Subcutaneous adipose tissue (tissue), 4 donors: ENCODE measurements around the gene CCHCR1. TPM values are rescaled to one million over a fixed set of nuclear protein-coding genes. Genes with fewer than 3 reads are reported as not detected.

Experiments
- total RNA-seq, 4 donors: library from RNA; depleted of rRNA; stranded (reverse); fragments of >200 nt; gene quantifications; one replicate each; pipeline ENCODE4 v1.1.0, GENCODE V29; 2016
- TF ChIP-seq, protein P1 (sequence below): fragments of 450-650 bp; IDR thresholded peaks from one replicate; pipeline ENCODE4 v1.5.1; 2016; ENCODE audit warnings: low read depth, mild to moderate bottlenecking, control low read depth, antibody characterized with exemption, moderate library complexity

Gene CCHCR1
- total RNA-seq, 4 donors from 2014 or later = 2.4 to 26.2 (median 9.8) TPM

DNA sequence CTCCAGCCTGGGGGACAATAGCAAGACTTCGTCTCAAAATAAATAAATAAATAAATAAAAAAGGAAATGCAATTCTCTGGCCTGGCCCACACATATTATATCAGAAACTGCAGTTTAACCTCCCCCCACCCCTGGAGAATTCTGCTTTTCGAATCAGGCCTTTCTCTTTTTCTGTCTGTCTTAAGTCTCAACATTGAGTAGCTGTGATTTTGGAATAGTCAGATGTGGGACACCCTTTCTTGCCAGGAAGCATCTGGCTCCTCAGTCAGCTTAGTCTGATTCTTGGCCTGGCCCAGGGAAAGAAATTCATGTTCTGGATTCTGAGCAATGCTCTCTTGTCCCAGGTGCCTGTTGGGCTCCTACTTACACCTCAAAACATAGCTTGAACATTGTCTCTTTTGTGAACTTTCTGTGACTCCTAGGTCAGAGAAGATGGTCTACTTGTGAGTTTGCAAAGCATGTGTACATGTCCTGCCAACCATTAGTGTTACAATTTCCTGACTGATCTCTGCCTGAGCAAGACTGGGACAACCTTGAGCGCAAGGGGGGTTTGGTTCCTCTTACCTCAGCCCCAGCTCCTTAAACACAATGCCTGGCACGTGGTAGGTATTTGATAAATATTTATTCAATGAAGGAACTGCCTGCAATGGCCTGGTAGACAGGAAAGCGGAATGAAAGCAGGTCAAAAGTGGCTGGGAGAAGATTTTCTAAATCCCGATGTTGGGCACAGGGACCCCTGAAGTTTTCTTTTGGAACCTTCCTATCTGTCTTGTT, 36.6 kb upstream of the CCHCR1 start:
- TF ChIP-seq, protein P1, sequence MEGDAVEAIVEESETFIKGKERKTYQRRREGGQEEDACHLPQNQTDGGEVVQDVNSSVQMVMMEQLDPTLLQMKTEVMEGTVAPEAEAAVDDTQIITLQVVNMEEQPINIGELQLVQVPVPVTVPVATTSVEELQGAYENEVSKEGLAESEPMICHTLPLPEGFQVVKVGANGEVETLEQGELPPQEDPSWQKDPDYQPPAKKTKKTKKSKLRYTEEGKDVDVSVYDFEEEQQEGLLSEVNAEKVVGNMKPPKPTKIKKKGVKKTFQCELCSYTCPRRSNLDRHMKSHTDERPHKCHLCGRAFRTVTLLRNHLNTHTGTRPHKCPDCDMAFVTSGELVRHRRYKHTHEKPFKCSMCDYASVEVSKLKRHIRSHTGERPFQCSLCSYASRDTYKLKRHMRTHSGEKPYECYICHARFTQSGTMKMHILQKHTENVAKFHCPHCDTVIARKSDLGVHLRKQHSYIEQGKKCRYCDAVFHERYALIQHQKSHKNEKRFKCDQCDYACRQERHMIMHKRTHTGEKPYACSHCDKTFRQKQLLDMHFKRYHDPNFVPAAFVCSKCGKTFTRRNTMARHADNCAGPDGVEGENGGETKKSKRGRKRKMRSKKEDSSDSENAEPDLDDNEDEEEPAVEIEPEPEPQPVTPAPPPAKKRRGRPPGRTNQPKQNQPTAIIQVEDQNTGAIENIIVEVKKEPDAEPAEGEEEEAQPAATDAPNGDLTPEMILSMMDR = no peak

DNA sequence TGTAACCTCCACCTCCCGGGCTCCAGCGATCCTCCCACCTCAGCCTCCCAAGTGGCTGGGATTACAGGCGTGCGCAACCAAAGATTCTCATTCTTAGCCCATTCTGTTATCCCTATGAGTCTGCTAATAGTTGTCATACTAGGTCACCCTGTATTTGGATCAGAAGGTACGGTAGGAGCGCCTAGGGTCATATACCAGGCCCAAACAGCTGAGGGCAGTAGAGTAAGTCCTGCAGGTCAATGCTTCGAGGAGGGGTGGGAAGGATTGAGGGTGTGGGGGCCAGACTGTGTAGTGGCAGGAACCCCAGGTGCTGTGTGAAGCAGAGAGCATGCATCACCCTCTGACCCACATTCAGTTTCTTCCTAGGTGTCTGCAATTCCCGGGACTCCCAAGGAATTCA, 35.6 kb upstream of the CCHCR1 start:
- TF ChIP-seq, protein P1 = no peak

DNA sequence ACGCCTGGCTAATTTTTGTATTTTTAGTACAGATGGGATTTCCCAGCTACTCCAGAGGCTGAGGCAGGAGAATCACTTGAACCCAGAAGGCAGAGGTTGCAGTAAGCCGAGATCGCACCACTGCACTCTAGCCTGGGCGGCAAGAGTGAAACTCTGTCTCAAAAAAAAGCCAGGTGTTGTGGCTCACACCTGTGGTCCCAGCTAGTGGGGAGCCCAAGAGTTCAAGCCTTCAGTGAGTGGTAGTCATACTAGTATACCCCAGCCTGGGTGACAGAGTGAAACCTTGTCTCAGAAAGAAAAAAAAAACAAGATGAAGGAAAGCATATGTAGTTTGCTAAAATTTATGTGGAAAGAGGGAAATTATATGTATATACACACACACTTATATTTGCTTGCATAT, 32.9 kb upstream of the CCHCR1 start:
- TF ChIP-seq, protein P1 = no peak

DNA sequence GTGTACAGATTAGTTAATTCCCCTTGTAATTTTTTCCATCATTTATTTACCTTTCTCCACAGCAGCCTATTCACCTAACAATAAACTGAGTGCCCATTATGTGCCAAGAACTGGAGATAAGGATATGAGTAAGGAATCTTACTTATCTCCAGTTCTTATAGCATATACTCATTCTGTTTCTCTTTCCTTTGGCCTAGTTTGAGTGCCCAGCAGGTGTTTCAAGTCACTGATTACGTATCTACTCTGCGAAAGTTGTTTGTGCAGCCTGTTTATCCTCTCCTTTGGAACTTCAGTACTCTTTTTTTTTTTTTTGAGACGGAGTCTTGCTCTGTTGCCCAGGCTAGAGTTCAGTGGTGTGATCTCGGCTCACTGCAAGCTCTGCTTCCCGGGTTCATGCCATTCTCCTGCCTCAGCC, 30.2 kb upstream of the CCHCR1 start:
- TF ChIP-seq, protein P1 = no peak

DNA sequence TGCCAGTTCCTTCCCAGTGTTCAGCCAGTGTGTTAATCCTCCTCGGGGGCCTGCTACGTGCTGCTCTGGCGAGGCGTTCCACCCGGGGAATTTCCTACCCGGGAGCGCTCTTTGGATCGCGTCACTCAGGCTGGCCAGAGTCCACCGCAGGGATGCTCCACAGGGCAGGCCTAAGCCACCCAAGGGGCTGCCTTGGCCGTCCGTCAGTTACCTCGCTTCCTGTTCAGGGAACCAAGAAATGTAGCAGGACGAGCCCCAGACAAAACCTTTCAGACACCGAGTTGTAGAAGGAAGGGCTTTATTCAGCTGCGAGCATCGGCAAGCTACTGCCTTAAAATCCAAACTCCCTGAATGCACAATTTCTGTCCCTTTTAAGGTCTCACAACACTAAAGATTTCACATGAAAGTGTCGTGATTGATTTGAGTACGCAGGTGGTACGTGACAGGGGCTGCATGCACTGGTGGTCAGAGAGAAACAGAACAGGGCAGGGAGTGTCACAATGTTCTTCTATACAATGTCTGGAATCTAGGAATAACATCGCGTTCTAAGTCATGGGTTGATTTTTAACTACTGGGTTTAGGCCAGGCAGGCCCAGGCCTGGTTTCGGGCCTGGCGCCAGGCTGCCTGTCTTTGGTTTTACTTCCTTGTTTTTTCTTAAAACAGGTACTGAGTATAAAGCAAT, 28.6 kb upstream of the CCHCR1 start:
- TF ChIP-seq, protein P1 = no peak

DNA sequence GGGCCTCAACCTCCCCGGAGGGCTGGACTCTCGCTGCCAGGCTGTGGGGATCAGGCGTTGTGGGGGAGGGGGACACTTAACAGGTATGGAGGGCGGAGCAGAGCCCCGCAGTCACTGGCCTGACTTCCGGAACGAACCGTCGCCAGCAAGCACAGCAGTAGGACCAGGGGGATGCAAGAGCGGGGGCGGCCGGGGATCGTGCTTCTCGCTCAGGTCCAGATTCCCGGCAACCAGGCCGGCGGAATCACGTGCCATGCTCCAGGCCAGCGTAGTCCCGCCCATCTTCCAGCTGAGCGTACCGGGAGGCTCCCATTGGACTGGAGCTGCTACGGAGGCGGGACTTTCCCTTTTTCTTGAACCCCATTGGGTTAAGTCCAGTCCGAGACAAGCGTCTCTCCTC, 22.9 kb upstream of the CCHCR1 start:
- TF ChIP-seq, protein P1 = no peak

DNA sequence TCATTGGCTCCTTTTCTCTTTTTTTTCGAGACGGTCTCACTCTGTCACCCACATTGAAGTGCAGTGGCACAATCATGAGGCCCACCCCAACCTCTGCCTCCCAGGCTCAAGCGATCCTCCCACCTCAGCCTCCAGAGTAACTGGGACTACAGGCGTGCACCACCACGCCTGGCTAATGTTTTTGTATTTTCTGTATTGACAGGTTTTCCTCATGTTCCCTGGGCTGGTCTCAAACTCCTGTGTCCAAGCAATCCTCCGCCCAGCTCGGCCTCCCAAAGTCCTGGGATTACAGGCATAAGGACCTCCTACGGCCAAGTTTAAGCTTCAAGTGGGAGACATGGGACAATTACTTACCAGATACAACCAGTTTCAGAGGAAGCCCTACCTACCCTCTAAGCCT, 22.3 kb upstream of the CCHCR1 start:
- TF ChIP-seq, protein P1 = no peak
